ENCODE results near the gene METTL4. TPM values are rescaled to one million over a fixed set of nuclear protein-coding genes. Genes with fewer than 3 reads are reported as not detected.

METTL4 gene
- total and polyA plus RNA-seq, 2 donors (not counting 3 experiments of a cell fraction or from before 2014, with no cell fraction given) = 8.3 to 17.4 TPM

GRCh38 chr18:2559249-2559648, 12.1 kb downstream of the METTL4 start:
- H2AFZ ChIP-seq (ENCODE audit: low read depth, low read length) = no peak overlapping the region
- H3K4me1 ChIP-seq (ENCODE audit: control insufficient read depth, extremely low read depth, insufficient read depth, low read length) = no peaks in the 10 kb centered on the region
- dilution Hi-C loops (cut with MboI; ENCODE audit: extremely low pct_ligation_motif_present, low sequenced_read_pairs) = no loop called here
- DNase-seq (ENCODE audit: low read depth, low spot score) = no peak
- ChIA-PET CTCF (no interaction called here), POLR2A (no interaction called here)
- H3K79me2 ChIP-seq (ENCODE audit: control insufficient read depth, insufficient read depth, low read length) = no peaks in the 10 kb centered on the region
- TF ChIP-seq EZH2 (IDR thresholded peaks at IDR 0.05; ENCODE audit: borderline replicate concordance, low read depth, low read length, severe bottlenecking) (no peak), MAX (IDR thresholded peaks at IDR 0.05; ENCODE audit: insufficient read depth, insufficient read length) (no peak), JUN (IDR thresholded peaks at IDR 0.05; ENCODE audit: borderline replicate concordance, insufficient read depth, insufficient read length, low read depth) (no peak)
- H4K20me1 ChIP-seq (replicated peaks; ENCODE audit: control insufficient read depth, extremely low read depth, insufficient read depth, low read length) = no peaks in the 10 kb centered on the region
- H3K27me3 ChIP-seq (ENCODE audit: control insufficient read depth in 2 of 2, insufficient read depth in 2 of 2, low read length in 2 of 2) = no peaks in the 10 kb centered on the region
- H3K4me3 ChIP-seq (replicated peaks in 1 of 3; ENCODE audit: insufficient read depth in 1 of 3, low read depth in 1 of 3, low read length in 3 of 3) = no peak overlapping the region
- no peaks in the 10 kb centered on the region for H3K9me3 ChIP-seq (replicated peaks; ENCODE audit: control insufficient read depth, insufficient read depth, low read length)
- intact Hi-C loops (cut with micrococcal nuclease) = no loop called here
- BruUV-seq (replicated peaks) = no TSS peak
- no peaks in the 10 kb centered on the region for H3K36me3 ChIP-seq (ENCODE audit: control insufficient read depth in 2 of 2, extremely low read depth in 1 of 2, insufficient read depth in 2 of 2, low read length in 2 of 2)
- FAIRE-seq = no peak
- no peak overlapping the region for H3K4me2 ChIP-seq (ENCODE audit: insufficient read depth, low read length)
- H3K27ac ChIP-seq (ENCODE audit: insufficient read depth, low read depth, low read length) = no peak overlapping the region
- H3K9me1 ChIP-seq (replicated peaks; ENCODE audit: control insufficient read depth, extremely low read depth, insufficient read depth, low read length) = no peaks in the 10 kb centered on the region
- no peak overlapping the region for H3K9ac ChIP-seq (replicated peaks; ENCODE audit: extremely low read depth, insufficient read depth, low read length)

- dilution Hi-C loops (cut with MboI; ENCODE audit: extremely low pct_ligation_motif_present, low sequenced_read_pairs) = no loop called here
- no peaks in the 10 kb centered on the region for H3K27me3 ChIP-seq (ENCODE audit: control insufficient read depth in 2 of 2, insufficient read depth in 2 of 2, low read length in 2 of 2)
- H3K4me2 ChIP-seq (ENCODE audit: insufficient read depth, low read length) = no peak overlapping the region
- no peak for DNase-seq (ENCODE audit: low read depth, low spot score)
- H3K36me3 ChIP-seq (ENCODE audit: control insufficient read depth in 2 of 2, extremely low read depth in 1 of 2, insufficient read depth in 2 of 2, low read length in 2 of 2) = no peaks in the 10 kb centered on the region
- no peak overlapping the region for H3K27ac ChIP-seq (ENCODE audit: insufficient read depth, low read depth, low read length)
- no peak overlapping the region for H3K4me3 ChIP-seq (replicated peaks in 1 of 3; ENCODE audit: insufficient read depth in 1 of 3, low read depth in 1 of 3, low read length in 3 of 3)
- H3K9ac ChIP-seq (replicated peaks; ENCODE audit: extremely low read depth, insufficient read depth, low read length) = no peak overlapping the region
- intact Hi-C loops (cut with micrococcal nuclease) = no loop called here
- no peaks in the 10 kb centered on the region for H3K9me1 ChIP-seq (replicated peaks; ENCODE audit: control insufficient read depth, extremely low read depth, insufficient read depth, low read length)
- H3K9me3 ChIP-seq (replicated peaks; ENCODE audit: control insufficient read depth, insufficient read depth, low read length) = no peaks in the 10 kb centered on the region
- POLR2A ChIA-PET = no interaction called here
- CTCF ChIA-PET = interaction anchor here (3.0 kb wide), 1 partner anchor 10 kb away, joined by 13 read pairs; no protein-coding TSS in a partner anchor
- no peaks in the 10 kb centered on the region for H4K20me1 ChIP-seq (replicated peaks; ENCODE audit: control insufficient read depth, extremely low read depth, insufficient read depth, low read length)
- no peaks in the 10 kb centered on the region for H3K4me1 ChIP-seq (ENCODE audit: control insufficient read depth, extremely low read depth, insufficient read depth, low read length)
- no peak for TF ChIP-seq GATA2 (IDR thresholded peaks at IDR 0.05; ENCODE audit: insufficient read depth, insufficient read length, low read depth, low read length)
- TF ChIP-seq EZH2 (IDR thresholded peaks at IDR 0.05; ENCODE audit: borderline replicate concordance, low read depth, low read length, severe bottlenecking) = no peak
- TF ChIP-seq CTCF (IDR thresholded peaks at IDR 0.05; ENCODE audit: extremely low read depth in 1 of 2, insufficient read depth in 1 of 2, low read depth in 1 of 2, low read length in 2 of 2) = no peak
- TF ChIP-seq POLR2AphosphoS5 (IDR thresholded peaks at IDR 0.05; ENCODE audit: insufficient read depth, low read depth, low read length) = no peak
- no peak for TF ChIP-seq FOS (IDR thresholded peaks at IDR 0.05; ENCODE audit: borderline replicate concordance, insufficient read depth, low read length)
- no peak for TF ChIP-seq POLR2A (IDR thresholded peaks at IDR 0.05; ENCODE audit: low read depth, low read length)
- FAIRE-seq = no peak
- no peaks in the 10 kb centered on the region for H3K79me2 ChIP-seq (ENCODE audit: control insufficient read depth, insufficient read depth, low read length)
- no TSS peak for BruUV-seq (replicated peaks)
- no peak overlapping the region for H2AFZ ChIP-seq (ENCODE audit: low read depth, low read length)
Measured at GRCh38 chr18:2557536-2557935, 13.8 kb downstream of the METTL4 start.

Measured in endothelial cell of umbilical vein (primary cell).